ENCODE data around the gene ABLIM3. TPM values are rescaled to one million over a fixed set of nuclear protein-coding genes. Genes with fewer than 3 reads are reported as not detected.

The ABLIM3 gene
- total and polyA plus RNA-seq, 2 experiments from 2014 or later: 0.19 to 2.2 TPM

GRCh38 chr5:149207831-149208230, 66.5 kb downstream of the ABLIM3 start:
- Mint-ChIP-seq H3K36me3 (ENCODE audit: low read depth) (no peaks in the 10 kb centered on the region), H3K9me3 (no peaks in the 10 kb centered on the region), H3K27me3 (ENCODE audit: insufficient read depth, low read depth, poor library complexity) (peaks cover 6% of the 10 kb centered on the region), H3K4me3 (no peak overlapping the region), H3K4me1 (no peaks in the 10 kb centered on the region; the same call in 2 of the 3 replicates), H3K27ac (no peak overlapping the region)
- no peaks in the 10 kb centered on the region; the same call in 1 of the 2 replicates for H3K36me3 ChIP-seq (ENCODE audit: insufficient read depth)
- no peaks in the 10 kb centered on the region for H3K27me3 ChIP-seq (ENCODE audit: insufficient read depth)
- H3K79me2 ChIP-seq (replicated peaks; ENCODE audit: insufficient read depth): no peaks in the 10 kb centered on the region
- TF ChIP-seq ETS1 (IDR thresholded peaks at IDR 0.05) (no peak), POLR2AphosphoS5 (IDR thresholded peaks at IDR 0.05; ENCODE audit: low read depth) (no peak), ZNF331 (CRISPR knock-in tag; IDR thresholded peaks at IDR 0.05; ENCODE audit: low read depth) (no peak), REST (IDR thresholded peaks at IDR 0.05; ENCODE audit: unreplicated experiment) (no peak)
- no peak overlapping the region for H3K4me2 ChIP-seq
- no peak overlapping the region for H3K4me3 ChIP-seq
- H3K9me2 ChIP-seq (ENCODE audit: insufficient read depth): peaks cover 7% of the 10 kb centered on the region; the same call in 1 of the 2 replicates
- no peak overlapping the region for H3K27ac ChIP-seq (ENCODE audit: low read depth)
- no peaks in the 10 kb centered on the region for H3F3A ChIP-seq (replicated peaks; ENCODE audit: low read depth)
- ATAC-seq (no peak), DNase-seq (ENCODE audit: low spot score) (no peak)
- no peak overlapping the region for H2AFZ ChIP-seq
- H4K20me1 ChIP-seq (replicated peaks; ENCODE audit: insufficient read depth): no peaks in the 10 kb centered on the region
- no peaks in the 10 kb centered on the region for H3K4me1 ChIP-seq (ENCODE audit: insufficient read depth)

- DNase-seq (ENCODE audit: low spot score) (no peak), ATAC-seq (no peak)
- Mint-ChIP-seq H3K36me3 (ENCODE audit: low read depth) (no peaks in the 10 kb centered on the region), H3K9me3 (no peaks in the 10 kb centered on the region), H3K4me3 (no peak overlapping the region), H3K27ac (no peak overlapping the region), H3K4me1 (no peaks in the 10 kb centered on the region; the same call in 2 of the 3 replicates), H3K27me3 (ENCODE audit: insufficient read depth, low read depth, poor library complexity) (peaks cover 6% of the 10 kb centered on the region)
- Histone ChIP-seq H3K9me2 (ENCODE audit: insufficient read depth) (peaks cover 7% of the 10 kb centered on the region; the same call in 1 of the 2 replicates), H3F3A (replicated peaks; ENCODE audit: low read depth) (no peaks in the 10 kb centered on the region), H3K36me3 (ENCODE audit: insufficient read depth) (no peaks in the 10 kb centered on the region), H3K27ac (ENCODE audit: low read depth) (no peak overlapping the region), H3K4me3 (no peak overlapping the region), H2AFZ (no peak overlapping the region), H3K79me2 (replicated peaks; ENCODE audit: insufficient read depth) (no peaks in the 10 kb centered on the region), H4K20me1 (replicated peaks; ENCODE audit: insufficient read depth) (no peaks in the 10 kb centered on the region), H3K4me2 (no peak overlapping the region), H3K4me1 (ENCODE audit: insufficient read depth) (no peaks in the 10 kb centered on the region), H3K27me3 (ENCODE audit: insufficient read depth) (no peaks in the 10 kb centered on the region)
- TF ChIP-seq JUNB (IDR thresholded peaks at IDR 0.05; ENCODE audit: unreplicated experiment) (no peak), NANOG (IDR thresholded peaks at IDR 0.05; ENCODE audit: borderline replicate concordance) (no peak), ZNF462 (CRISPR knock-in tag; IDR thresholded peaks at IDR 0.05) (no peak), EZH2phosphoT487 (IDR thresholded peaks at IDR 0.05; ENCODE audit: unreplicated experiment) (no peak)
These were observed 68.9 kb downstream of the ABLIM3 start for GRCh38 chr5:149210225-149210624.

Data from GM23338 (cell line).